CD14-positive monocyte (primary cell): Measurements from ENCODE around the gene LCN2. TPM values are rescaled to one million over a fixed set of nuclear protein-coding genes. Genes with fewer than 3 reads are reported as not detected.

Source experiments
- DNase-seq, 3 donors: peaks; one replicate each; pipeline ENCODE4 v3.0.0-alpha.2; 2011 to 2022
- H2AFZ ChIP-seq: 2 replicates; pipeline ENCODE4 v1.6.0; 2012; ENCODE audit warnings: mild to moderate bottlenecking, low read depth, low read length, inconsistent platforms; ENCODE audit not compliant: insufficient read depth, poor library complexity, severe bottlenecking
- H3K27ac ChIP-seq, 2 donors: 1 replicate in 1 of 2; 2 replicates in 1 of 2; pipeline ENCODE4 v1.5.1; 2012 to 2013; ENCODE audit warnings: low read length in 2 of 2, control low read depth in 1 of 2, inconsistent platforms in 1 of 2, low read depth in 1 of 2, mild to moderate bottlenecking in 1 of 2
- H3K27me3 ChIP-seq, 2 donors: one replicate each; pipeline versions ENCODE4 v1.6.0 to v1.6.1; 2011 to 2013; ENCODE audit warnings: low read length in 2 of 2; ENCODE audit not compliant: control insufficient read depth in 2 of 2, insufficient read depth in 2 of 2
- H3K36me3 ChIP-seq, 2 donors: replicated peaks in 1 of 2; 1 replicate in 1 of 2; 2 replicates in 1 of 2; pipeline versions ENCODE4 v1.5.1 to v1.6.1; 2012 to 2013; ENCODE audit warnings: low read length in 2 of 2, control low read depth in 1 of 2, inconsistent platforms in 1 of 2, mild to moderate bottlenecking in 1 of 2; ENCODE audit not compliant: insufficient read depth in 2 of 2, control insufficient read depth in 1 of 2
- H3K4me1 ChIP-seq, 2 donors: 1 replicate in 1 of 2; 2 replicates in 1 of 2; pipeline versions ENCODE4 v1.5.1 to v1.6.1; 2012 to 2013; ENCODE audit warnings: low read length in 2 of 2, control low read depth in 1 of 2, inconsistent platforms in 1 of 2, mild to moderate bottlenecking in 1 of 2, moderate library complexity in 1 of 2; ENCODE audit not compliant: insufficient read depth in 2 of 2, control insufficient read depth in 1 of 2
- H3K4me2 ChIP-seq: replicated peaks from 2 replicates; pipeline ENCODE3; 2012; ENCODE audit warnings: low read length, moderate library complexity, mild to moderate bottlenecking; ENCODE audit not compliant: poor library complexity, severe bottlenecking; ENCODE audit errors: extremely low read depth
- H3K4me3 ChIP-seq, 3 experiments: fragments of 200-600 bp in 1 of 3; sonication (generic) in 1 of 3; replicated peaks in 1 of 3; 1 replicate in 2 of 3; 2 replicates in 1 of 3; pipeline ENCODE4 v1.5.1; 2011 to 2013; ENCODE audit warnings: low read length in 3 of 3, mild to moderate bottlenecking in 3 of 3, control low read depth in 2 of 3, low read depth in 2 of 3, inconsistent platforms in 1 of 3, moderate library complexity in 1 of 3
- H3K79me2 ChIP-seq: 2 replicates; pipeline ENCODE4 v1.6.0; 2012; ENCODE audit warnings: mild to moderate bottlenecking, control low read depth, inconsistent platforms, low read length, moderate library complexity; ENCODE audit not compliant: insufficient read depth
- H3K9ac ChIP-seq: 2 replicates; pipeline ENCODE4 v1.6.0; 2017; ENCODE audit warnings: low read length, mild to moderate bottlenecking; ENCODE audit not compliant: insufficient read depth, poor library complexity, severe bottlenecking
- H3K9me3 ChIP-seq, 2 donors: replicated peaks in 1 of 2; 1 replicate in 1 of 2; 2 replicates in 1 of 2; pipeline versions ENCODE4 v1.5.1 to v1.6.1; 2012 to 2013; ENCODE audit warnings: low read length in 2 of 2, control low read depth in 1 of 2; ENCODE audit not compliant: control insufficient read depth in 1 of 2, insufficient read depth in 1 of 2
- H4K20me1 ChIP-seq: 2 replicates; pipeline ENCODE4 v1.6.0; 2012; ENCODE audit warnings: mild to moderate bottlenecking, low read length, control low read depth, moderate library complexity; ENCODE audit not compliant: insufficient read depth
- H3K27ac Mint-ChIP-seq, 7 donors: one replicate each; pipeline ENCODE4 v1.8.0; 2020; ENCODE audit warnings: mild to moderate bottlenecking in 7 of 7, mixed read lengths in 7 of 7, moderate library complexity in 6 of 7, inconsistent platforms in 2 of 7
- H3K27me3 Mint-ChIP-seq, 3 donors: one replicate each; pipeline ENCODE4 v1.8.0; 2021 to 2022; ENCODE audit warnings: low read depth in 3 of 3, mild to moderate bottlenecking in 3 of 3, mixed read lengths in 3 of 3, moderate library complexity in 3 of 3, inconsistent platforms in 1 of 3
- H3K36me3 Mint-ChIP-seq, 2 donors: one replicate each; pipeline ENCODE4 v1.8.0; 2020; ENCODE audit warnings: mixed read lengths in 2 of 2, inconsistent platforms in 1 of 2, mild to moderate bottlenecking in 1 of 2
- H3K4me1 Mint-ChIP-seq: one replicate; pipeline ENCODE4 v1.8.0; 2020; ENCODE audit warnings: mild to moderate bottlenecking, mixed read lengths
- H3K4me3 Mint-ChIP-seq, 2 donors: one replicate each; pipeline ENCODE4 v1.8.0; 2020; ENCODE audit warnings: mild to moderate bottlenecking in 2 of 2, mixed read lengths in 2 of 2, moderate library complexity in 1 of 2
- H3K9me3 Mint-ChIP-seq, 7 donors: one replicate each; pipeline ENCODE4 v1.8.0; 2020 to 2022; ENCODE audit warnings: mixed read lengths in 7 of 7, mild to moderate bottlenecking in 6 of 7, moderate library complexity in 6 of 7, inconsistent platforms in 2 of 7
- CTCF ChIP-seq: fragments of 200-600 bp; IDR thresholded peaks from one replicate; pipeline ENCODE4 v1.8.0; 2022; ENCODE audit warnings: antibody characterized with exemption, mild to moderate bottlenecking
- whole genome bisulfite sequencing: methylation state at CpG from one replicate; pipeline ENCODE4 v1.1.5; 2013; ENCODE audit warnings: missing lambda C conversion rate; ENCODE audit not compliant: insufficient coverage; 5-methylcytosine and 5-hydroxymethylcytosine counted together
- intact Hi-C, 2 donors: fragments of 100-400 bp; cut with micrococcal nuclease; formaldehyde crosslinking; loops; one replicate each; pipeline versions ENCODE4 v1.15.0 to v1.15.1; 2023
- polyA plus RNA-seq, 3 donors: library from polyadenylated mRNA; depleted of rRNA in 1 of 3; unstranded in 2 of 3; stranded (reverse) in 1 of 3; fragments of 300-500 nt in 2 of 3; fragments of >200 nt in 1 of 3; fragmentation: Illumina TruSeq in 2 of 3; gene quantifications; 1 replicate in 2 of 3; 2 replicates in 1 of 3; pipeline ENCODE4 v1.2.3, GENCODE V29; 2012 to 2021

LCN2 gene
- polyA plus RNA-seq, 3 donors, result 0.83 TPM; not detected in 2

- Histone ChIP-seq H3K9me3 (no peaks in the 10 kb centered on the region), H3K4me3 (no peak overlapping the region), H4K20me1 (no peaks in the 10 kb centered on the region), H3K4me1 (peaks cover under 1% of the 10 kb centered on the region in 2 donors), H3K27me3 (no peaks in the 10 kb centered on the region), H3K4me2 (no peak overlapping the region), H3K9ac (no peak overlapping the region), H3K79me2 (no peaks in the 10 kb centered on the region), H2AFZ (no peak overlapping the region), H3K27ac (no peak overlapping the region), H3K36me3 (no peaks in the 10 kb centered on the region)
- no peaks in the 10 kb centered on the region for H3K4me1 Mint-ChIP-seq
- intact Hi-C loops, result no loop called here
- no peaks in the 10 kb centered on the region for H3K36me3 Mint-ChIP-seq
- 91% methylated on average over 7 of the region's 13 CpGs for WGBS
- TF ChIP-seq CTCF, result no peak
- DNase-seq, result no peak
- H3K27ac Mint-ChIP-seq, result peak overlapping the region in 1 of 7 donors; percentile 25
- H3K27me3 Mint-ChIP-seq, result peaks cover 1 to 7% (median 5%) of the 10 kb centered on the region in 3 donors
- H3K4me3 Mint-ChIP-seq, result no peak overlapping the region
- no peaks in the 10 kb centered on the region for H3K9me3 Mint-ChIP-seq
These were observed 4.9 kb downstream of the LCN2 start for GRCh38 chr9:128153947-128154695.

GRCh38 chr9:128155736-128156500 lies 6.7 kb downstream of the LCN2 start:
- Histone ChIP-seq H3K36me3 (no peaks in the 10 kb centered on the region), H3K4me2 (no peak overlapping the region), H3K9ac (no peak overlapping the region), H3K9me3 (no peaks in the 10 kb centered on the region), H3K4me3 (no peak overlapping the region), H3K27ac (no peak overlapping the region), H4K20me1 (no peaks in the 10 kb centered on the region), H3K27me3 (no peaks in the 10 kb centered on the region), H2AFZ (no peak overlapping the region), H3K79me2 (peaks cover 5% of the 10 kb centered on the region), H3K4me1 (peaks cover 12 to 16% of the 10 kb centered on the region in 2 donors)
- Mint-ChIP-seq H3K4me1 (peaks cover 8% of the 10 kb centered on the region), H3K27ac (no peak overlapping the region), H3K9me3 (no peaks in the 10 kb centered on the region), H3K27me3 (peaks cover 1 to 5% (median 4%) of the 10 kb centered on the region in 3 donors), H3K4me3 (no peak overlapping the region), H3K36me3 (no peaks in the 10 kb centered on the region)
- intact Hi-C loops, result no loop called here
- WGBS, result 91% methylated on average over 2 of the region's 7 CpGs
- no peak for DNase-seq
- TF ChIP-seq CTCF, result no peak
